GM18861 (cell line): ENCODE results near the gene ACVR1B.

Source experiments
- ATAC-seq: cut with Tn5 transposase; IDR thresholded peaks from one replicate; pipeline ENCODE4 v1.9.1; 2021; ENCODE audit not compliant: unreplicated experiment

ACVR1B gene

DNA sequence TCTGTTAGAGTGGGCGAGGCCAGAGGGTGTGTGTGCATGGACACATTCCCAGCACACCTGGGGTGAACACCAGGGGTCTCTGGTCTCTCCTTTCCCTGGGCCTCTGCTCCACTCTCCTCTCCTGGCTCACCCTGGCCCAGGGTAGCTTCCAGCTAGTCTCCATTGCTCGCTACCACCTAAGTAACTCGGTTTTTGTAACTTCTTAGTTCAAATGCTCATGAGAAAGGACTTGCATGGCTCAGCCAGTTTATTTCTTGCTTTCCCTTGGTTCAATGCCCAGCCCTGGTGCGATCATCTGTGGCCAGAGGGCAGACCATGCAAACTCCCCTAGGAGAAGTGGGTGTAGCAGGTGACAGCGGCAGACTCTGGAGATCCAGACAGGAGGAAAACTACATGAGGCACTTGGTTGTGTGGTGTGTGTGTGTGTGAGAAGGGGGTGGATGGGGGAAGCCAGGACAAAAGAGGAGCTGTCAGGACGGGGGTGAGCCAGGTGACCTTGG, 8.9 kb upstream of the ACVR1B start:
- no peak for ATAC-seq

DNA sequence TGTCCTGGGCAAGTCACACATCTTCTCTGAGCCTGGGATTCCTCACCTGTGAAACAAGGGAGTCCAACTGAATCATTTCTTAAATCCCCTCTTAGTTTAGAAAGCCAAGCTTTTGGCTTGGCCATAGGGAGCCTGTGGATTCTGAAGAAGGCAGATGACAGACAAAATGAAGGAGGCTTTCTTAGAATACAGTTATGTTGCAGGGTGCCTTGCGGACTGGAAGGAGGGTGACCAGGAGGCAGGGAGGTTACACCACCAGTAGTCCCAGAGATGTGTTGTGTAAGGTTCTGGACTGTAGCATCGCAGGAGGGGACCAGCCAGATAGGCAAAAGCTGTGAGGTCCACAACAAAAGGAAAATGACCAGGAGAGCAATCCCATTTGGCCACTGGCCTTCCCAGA, 8.2 kb upstream of the ACVR1B start:
- no peak for ATAC-seq

GRCh38 chr12:51944608-51945233, 6.8 kb upstream of the ACVR1B start:
- no peak for ATAC-seq

- no peak for ATAC-seq
These were observed 4.1 kb upstream of the ACVR1B start for GRCh38 chr12:51947246-51947996.

- no peak for ATAC-seq
These were observed 3.4 kb upstream of the ACVR1B start for GRCh38 chr12:51948066-51948465.

DNA sequence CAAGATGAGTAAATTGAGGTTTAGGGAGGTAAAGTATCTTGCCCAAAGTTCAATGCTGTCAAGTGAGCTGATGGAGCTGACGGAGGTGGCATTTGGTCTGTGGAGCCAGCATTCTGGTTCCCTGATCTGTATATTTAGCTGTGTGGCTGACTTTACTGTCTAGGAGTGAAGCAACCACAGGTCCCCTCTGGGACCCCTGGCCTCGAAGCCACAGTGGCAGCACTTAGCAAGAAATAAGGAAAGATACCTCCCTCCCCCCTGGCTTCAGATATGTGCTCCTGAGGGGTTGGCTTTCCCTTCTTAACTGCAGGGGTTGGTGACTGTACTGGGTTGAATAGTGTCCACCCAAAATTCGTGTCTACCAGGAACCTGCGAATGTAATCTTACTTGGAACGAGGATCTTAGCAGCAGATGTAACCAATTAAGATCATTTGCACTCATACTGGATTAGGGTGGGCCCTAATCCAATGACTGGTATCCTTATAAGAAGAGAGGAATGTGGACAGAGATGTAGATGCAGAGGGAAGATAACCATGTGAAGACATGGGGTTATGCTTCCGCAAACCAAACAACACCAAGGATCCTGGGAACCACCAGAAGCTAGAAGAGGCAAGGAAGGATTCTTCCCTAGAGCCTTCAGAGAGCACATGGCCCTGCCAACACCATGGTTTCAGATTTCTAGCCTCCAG, 2.0 kb upstream of the ACVR1B start:
- ATAC-seq: no peak

DNA sequence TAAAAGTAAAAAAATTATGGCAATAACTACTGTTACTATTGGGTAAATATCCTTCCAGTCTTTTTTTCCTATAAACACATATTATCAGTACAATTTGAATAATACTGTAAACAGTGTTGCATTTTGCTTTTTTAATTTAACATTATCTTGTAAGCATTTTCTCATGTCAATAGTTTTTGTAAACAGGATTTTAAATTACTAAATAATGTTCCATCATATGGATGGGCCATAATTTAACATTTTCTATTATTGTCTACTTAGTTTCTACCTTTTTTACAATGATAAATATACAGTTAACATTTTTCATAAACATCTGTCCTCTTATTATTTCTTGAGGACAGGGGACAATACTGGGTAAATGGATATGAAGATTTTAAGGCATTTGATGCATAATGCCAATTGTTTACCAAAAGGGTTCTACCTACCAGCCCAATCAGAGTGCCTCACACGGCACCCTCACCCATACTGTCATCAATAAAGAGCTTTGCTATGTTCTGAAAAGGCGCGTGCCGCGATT, 759 bp upstream of the ACVR1B start:
- no peak for ATAC-seq

GRCh38 chr12:51951843-51952722, 584 bp downstream of the ACVR1B start:
- ATAC-seq: no peak

DNA sequence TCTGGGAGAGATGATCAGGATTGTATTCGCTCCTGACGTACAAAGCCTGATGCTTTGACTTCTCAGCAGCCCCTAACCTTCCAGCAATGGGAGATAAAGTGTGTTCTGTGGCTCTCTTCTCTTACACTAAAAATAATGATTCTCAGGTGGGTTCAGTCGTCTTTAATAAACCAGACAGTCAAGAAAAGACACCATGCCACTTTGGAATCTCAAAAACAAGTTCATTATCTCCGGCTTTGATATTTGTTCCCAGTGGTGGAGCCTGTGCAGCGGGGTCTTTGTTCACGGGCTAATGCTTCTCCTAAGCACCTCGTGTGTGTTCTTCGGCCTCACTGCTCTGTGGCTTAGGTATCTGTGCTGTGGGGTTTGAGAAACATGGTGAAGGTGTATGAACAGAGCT, 1.6 kb downstream of the ACVR1B start:
- ATAC-seq: no peak

- no peak for ATAC-seq
These were observed 2.4 kb downstream of the ACVR1B start for GRCh38 chr12:51953864-51954263.

- no peak for ATAC-seq
These were observed 3.3 kb downstream of the ACVR1B start for GRCh38 chr12:51954561-51955361.

DNA sequence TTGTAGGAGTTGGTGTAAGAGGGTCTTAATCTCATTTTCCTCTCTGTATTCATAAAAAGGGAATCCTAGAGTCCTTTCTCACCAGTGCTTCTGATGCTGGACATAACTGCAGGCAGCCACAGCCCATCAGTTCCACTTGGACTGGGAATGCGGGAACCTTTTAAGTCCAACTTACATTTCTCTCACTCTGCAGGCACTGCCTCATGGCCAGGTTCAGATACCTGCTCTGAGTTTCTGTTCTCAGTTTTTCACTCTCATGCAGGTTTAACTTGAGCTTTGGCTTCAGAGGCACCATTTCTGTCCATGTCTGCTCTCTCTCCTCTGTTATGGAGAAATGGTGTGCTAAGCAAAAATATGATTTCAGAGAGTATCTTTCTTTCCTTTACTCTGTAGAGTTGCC, 4.2 kb downstream of the ACVR1B start:
- ATAC-seq: no peak

- ATAC-seq: no peak
These were observed 7.0 kb downstream of the ACVR1B start for GRCh38 chr12:51958542-51958941.

GRCh38 chr12:51959211-51959610, 7.7 kb downstream of the ACVR1B start:
- ATAC-seq: no peak

GRCh38 chr12:51959921-51960320, 8.4 kb downstream of the ACVR1B start:
- ATAC-seq: no peak

- no peak for ATAC-seq
These were observed 9.0 kb downstream of the ACVR1B start for GRCh38 chr12:51960488-51960887.

- no peak for ATAC-seq
These were observed 9.4 kb downstream of the ACVR1B start for GRCh38 chr12:51960890-51961289.

- ATAC-seq: no peak
These were observed 10.3 kb downstream of the ACVR1B start for GRCh38 chr12:51961834-51962233.

DNA sequence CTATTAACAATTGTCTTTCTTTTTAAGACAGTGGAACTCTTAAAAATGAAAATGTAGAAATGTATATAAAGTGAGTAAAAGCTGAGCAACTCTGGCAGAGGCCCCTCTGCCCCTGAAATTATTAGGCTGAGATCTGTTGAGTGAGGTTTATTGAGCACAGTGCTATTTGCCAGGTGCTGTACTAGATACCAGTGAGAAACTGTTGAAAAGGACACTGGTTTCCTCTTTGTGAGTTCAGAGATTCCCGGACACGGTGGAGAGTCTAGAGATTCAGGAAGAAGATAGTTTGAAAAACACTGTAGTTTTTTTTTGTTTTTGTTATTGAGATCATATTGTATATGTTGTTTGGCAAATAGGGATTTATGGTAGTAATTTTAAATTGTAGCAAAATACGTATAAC, 11.2 kb downstream of the ACVR1B start:
- no peak for ATAC-seq

DNA sequence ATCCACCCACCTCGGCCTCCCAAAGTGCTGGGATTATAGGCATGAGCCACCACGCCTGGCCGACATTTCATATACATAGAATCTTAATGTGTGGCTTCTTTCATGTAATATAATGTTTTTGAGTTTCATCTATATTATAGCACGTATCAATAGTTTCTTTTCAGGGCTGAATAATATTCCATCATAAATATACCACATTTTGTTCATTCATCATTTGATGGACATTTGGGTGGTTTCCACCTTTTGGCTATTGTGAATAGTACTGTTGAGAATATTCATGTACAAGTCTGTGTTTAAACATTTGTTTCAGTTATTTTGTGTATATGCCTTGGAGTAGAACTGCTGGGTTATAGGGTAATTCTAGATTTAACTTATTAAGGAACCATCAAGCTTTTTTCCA, 12.0 kb downstream of the ACVR1B start:
- no peak for ATAC-seq
